Measurements from ENCODE around the gene PON2.

GRCh38 chr7:95407751-95408150, 27.1 kb downstream of the PON2 start:
- no peak for TF ChIP-seq POLR2AphosphoS5 (IDR thresholded peaks at IDR 0.05; ENCODE audit: low read depth, low read length)
- no peak for TF ChIP-seq POLR2A (IDR thresholded peaks at IDR 0.05; ENCODE audit: low read depth, low read length)
- no peak for TF ChIP-seq TAF1 (IDR thresholded peaks at IDR 0.05; ENCODE audit: borderline replicate concordance, low read depth, low read length)
